ENCODE measurements around the gene MPIG6B. TPM values are rescaled to one million over a fixed set of nuclear protein-coding genes. Genes with fewer than 3 reads are reported as not detected.

MPIG6B gene
- total RNA-seq, 2 donors from 2014 or later: 3.4 to 129 TPM

- DNase-seq (no peak), ATAC-seq (no peak)
- H3K4me1 Mint-ChIP-seq: peaks cover 13% of the 10 kb centered on the region
- no peaks in the 10 kb centered on the region for H3K27me3 Mint-ChIP-seq
- no peaks in the 10 kb centered on the region for H3K9me3 ChIP-seq (ENCODE audit: control insufficient read depth, low read length, poor library complexity, severe bottlenecking)
- H3K4me3 Mint-ChIP-seq: no peak overlapping the region
- H3K27ac Mint-ChIP-seq: peak overlapping the region; percentile 63
- peaks cover 3% of the 10 kb centered on the region for H3K36me3 Mint-ChIP-seq (ENCODE audit: low read depth)
These were observed 4.2 kb upstream of the MPIG6B start for GRCh38 chr6:31719001-31719400.

- no peak overlapping the region for H3K27ac Mint-ChIP-seq
- ATAC-seq: no peak
These were observed 2.9 kb upstream of the MPIG6B start for GRCh38 chr6:31720196-31720770.

GRCh38 chr6:31721351-31722020 lies 1.7 kb upstream of the MPIG6B start, which contains the start of gene LY6G6C:
Gene LY6G6C (minus strand): TSS chr6:31721746. CDS start chr6:31721679, 67 bp downstream.
- peaks cover 5% of the 10 kb centered on the region for H3K36me3 Mint-ChIP-seq (ENCODE audit: low read depth)
- H3K4me3 Mint-ChIP-seq: no peak within 1 kb of the TSS
- H3K9me3 ChIP-seq (ENCODE audit: control insufficient read depth, low read length, poor library complexity, severe bottlenecking): no peaks in the 10 kb centered on the region
- H3K27ac Mint-ChIP-seq: no peak within 1 kb of the TSS
- no peak for ATAC-seq
- DNase-seq: no peak
- H3K27me3 Mint-ChIP-seq: no peaks in the 10 kb centered on the region
- peaks cover 21% of the 10 kb centered on the region for H3K4me1 Mint-ChIP-seq

More at GRCh38 chr6:31720196-31720770, 2.9 kb upstream of the MPIG6B start:
- no peaks in the 10 kb centered on the region for H3K27me3 Mint-ChIP-seq
- DNase-seq: no peak
- peaks cover 3% of the 10 kb centered on the region for H3K36me3 Mint-ChIP-seq (ENCODE audit: low read depth)
- H3K9me3 ChIP-seq (ENCODE audit: control insufficient read depth, low read length, poor library complexity, severe bottlenecking): no peaks in the 10 kb centered on the region
- no peak overlapping the region for H3K4me3 Mint-ChIP-seq
- peaks cover 11% of the 10 kb centered on the region for H3K4me1 Mint-ChIP-seq

GRCh38 chr6:31722173-31722572 lies 1.0 kb upstream of the MPIG6B start:
- no peaks in the 10 kb centered on the region for H3K9me3 ChIP-seq (ENCODE audit: control insufficient read depth, low read length, poor library complexity, severe bottlenecking)
- Mint-ChIP-seq H3K4me3 (no peak overlapping the region), H3K36me3 (ENCODE audit: low read depth) (peaks cover 5% of the 10 kb centered on the region), H3K4me1 (peaks cover 27% of the 10 kb centered on the region), H3K27me3 (no peaks in the 10 kb centered on the region), H3K27ac (no peak overlapping the region)
- DNase-seq (no peak), ATAC-seq (no peak)

GRCh38 chr6:31723980-31724691 lies 963 bp downstream of the MPIG6B start:
- Mint-ChIP-seq H3K27me3 (no peaks in the 10 kb centered on the region), H3K27ac (no peak overlapping the region), H3K36me3 (ENCODE audit: low read depth) (peaks cover 5% of the 10 kb centered on the region), H3K4me3 (no peak overlapping the region), H3K4me1 (peaks cover 31% of the 10 kb centered on the region)
- no peak for ATAC-seq
- DNase-seq: no peak
- no peaks in the 10 kb centered on the region for H3K9me3 ChIP-seq (ENCODE audit: control insufficient read depth, low read length, poor library complexity, severe bottlenecking)

GRCh38 chr6:31725502-31726350 lies 2.6 kb downstream of the MPIG6B start:
- Mint-ChIP-seq H3K4me1 (peaks cover 40% of the 10 kb centered on the region), H3K27ac (peak overlapping the region; percentile 85), H3K36me3 (ENCODE audit: low read depth) (peaks cover 8% of the 10 kb centered on the region), H3K4me3 (no peak overlapping the region), H3K27me3 (no peaks in the 10 kb centered on the region)
- ATAC-seq (no peak), DNase-seq (no peak)
- H3K9me3 ChIP-seq (ENCODE audit: control insufficient read depth, low read length, poor library complexity, severe bottlenecking): no peaks in the 10 kb centered on the region

- DNase-seq: no peak
These were observed 4.0 kb downstream of the MPIG6B start for GRCh38 chr6:31727034-31727716.

GRCh38 chr6:31727717-31728671 lies 4.8 kb downstream of the MPIG6B start:
- H3K4me3 Mint-ChIP-seq: peak overlapping the region; percentile 96
- ATAC-seq (no peak), DNase-seq (no peak)
- no peaks in the 10 kb centered on the region for H3K27me3 Mint-ChIP-seq
- peak overlapping the region; percentile 75 for H3K27ac Mint-ChIP-seq
- H3K36me3 Mint-ChIP-seq (ENCODE audit: low read depth): peaks cover 5% of the 10 kb centered on the region
- peaks cover 40% of the 10 kb centered on the region for H3K4me1 Mint-ChIP-seq
- H3K9me3 ChIP-seq (ENCODE audit: control insufficient read depth, low read length, poor library complexity, severe bottlenecking): no peaks in the 10 kb centered on the region

More at GRCh38 chr6:31727034-31727716, 4.0 kb downstream of the MPIG6B start:
- H3K27ac Mint-ChIP-seq: peak overlapping the region; percentile 75
- peaks cover 40% of the 10 kb centered on the region for H3K4me1 Mint-ChIP-seq
- H3K9me3 ChIP-seq (ENCODE audit: control insufficient read depth, low read length, poor library complexity, severe bottlenecking): no peaks in the 10 kb centered on the region
- peaks cover 5% of the 10 kb centered on the region for H3K36me3 Mint-ChIP-seq (ENCODE audit: low read depth)
- peak overlapping the region; percentile 74 for H3K4me3 Mint-ChIP-seq
- H3K27me3 Mint-ChIP-seq: no peaks in the 10 kb centered on the region
- ATAC-seq: peak; percentile 41

- no peak for DNase-seq
- H3K9me3 ChIP-seq (ENCODE audit: control insufficient read depth, low read length, poor library complexity, severe bottlenecking): no peaks in the 10 kb centered on the region
- H3K27me3 Mint-ChIP-seq: no peaks in the 10 kb centered on the region
- ATAC-seq: peak; percentile 17
- H3K36me3 Mint-ChIP-seq (ENCODE audit: low read depth): peaks cover 5% of the 10 kb centered on the region
- peaks cover 41% of the 10 kb centered on the region for H3K4me1 Mint-ChIP-seq
- H3K27ac Mint-ChIP-seq: peak within 1 kb of the TSS; percentile 79
- peak within 1 kb of the TSS; percentile 96 for H3K4me3 Mint-ChIP-seq
These were observed 5.8 kb downstream of the MPIG6B start, which contains the start of gene DDAH2 for GRCh38 chr6:31728767-31729514. Gene DDAH2 (minus strand): TSS chr6:31729299. CDS start chr6:31729161, 138 bp downstream.

GRCh38 chr6:31729515-31729978 lies 6.4 kb downstream of the MPIG6B start:
- peak overlapping the region; percentile 79 for H3K27ac Mint-ChIP-seq

More at GRCh38 chr6:31729515-31729978, 6.4 kb downstream of the MPIG6B start:
- no peaks in the 10 kb centered on the region for H3K9me3 ChIP-seq (ENCODE audit: control insufficient read depth, low read length, poor library complexity, severe bottlenecking)
- DNase-seq (peak; percentile 68 to 72 (median 68)), ATAC-seq (peak; percentile 79)
- Mint-ChIP-seq H3K36me3 (ENCODE audit: low read depth) (peaks cover 5% of the 10 kb centered on the region), H3K4me3 (peak overlapping the region; percentile 96), H3K4me1 (peaks cover 43% of the 10 kb centered on the region), H3K27me3 (no peaks in the 10 kb centered on the region)
